Measurements from ENCODE around the gene ENPP7. TPM values are rescaled to one million over a fixed set of nuclear protein-coding genes. Genes with fewer than 3 reads are reported as not detected.
"Not testable (repeated sequence)": the region's sequence is repeated elsewhere in the genome, so short reads cannot be mapped to it uniquely, and the experiment has no call there.

ENPP7 gene
- total RNA-seq, 1 experiment from 2014 or later: not detected

DNA sequence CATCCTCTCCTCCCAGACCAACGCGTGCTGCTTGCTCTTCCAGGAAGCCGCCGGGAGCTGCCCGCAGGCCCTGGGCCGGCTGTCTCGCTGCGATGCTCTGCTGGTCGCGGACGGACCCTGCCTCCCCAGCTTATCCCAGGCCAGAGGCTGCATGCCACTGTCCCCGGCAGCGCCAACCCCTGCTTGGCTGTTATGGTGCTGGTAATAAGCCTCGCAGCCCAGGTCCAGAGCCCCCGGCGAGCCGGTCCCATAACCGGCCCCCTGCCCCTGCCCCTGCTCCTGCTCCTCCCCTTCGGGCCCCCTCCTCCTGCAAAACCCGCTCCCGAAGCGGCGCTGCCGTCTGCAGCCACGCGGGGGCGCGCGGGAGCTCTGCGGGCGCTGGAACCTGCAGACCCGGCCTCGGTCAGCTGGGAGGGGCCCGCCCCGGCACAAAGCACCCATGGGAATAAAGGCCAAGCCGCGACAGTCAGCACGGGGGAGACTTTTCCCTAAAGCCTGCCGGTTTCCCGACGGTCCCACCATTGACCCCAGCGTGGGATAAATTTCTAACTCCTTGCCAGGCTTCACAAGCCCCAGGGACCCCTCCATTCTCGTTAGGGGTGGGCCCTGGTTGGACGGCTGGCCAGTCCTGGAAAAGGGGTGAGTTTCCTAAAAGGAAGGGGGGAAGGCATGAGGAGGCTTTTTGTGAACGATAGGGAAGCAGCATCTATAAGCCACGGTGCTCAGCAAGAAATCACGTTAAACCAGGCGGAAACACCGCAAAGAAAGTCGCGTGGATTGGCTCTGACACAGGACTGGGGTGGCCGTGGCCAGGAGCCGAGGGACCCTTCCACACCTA is 11.2 kb downstream of the ENPP7 start:
- in situ Hi-C loops (cut with HindIII; ENCODE audit: low pct_unique_long_range_greater_than_20kb, low sequenced_read_pairs): loop anchor here (10.0 kb wide), 1 partner anchor 153 kb away; no protein-coding TSS in a partner anchor
- peak; percentile 88 for DNase-seq (ENCODE audit: low read depth, low spot score)

DNA sequence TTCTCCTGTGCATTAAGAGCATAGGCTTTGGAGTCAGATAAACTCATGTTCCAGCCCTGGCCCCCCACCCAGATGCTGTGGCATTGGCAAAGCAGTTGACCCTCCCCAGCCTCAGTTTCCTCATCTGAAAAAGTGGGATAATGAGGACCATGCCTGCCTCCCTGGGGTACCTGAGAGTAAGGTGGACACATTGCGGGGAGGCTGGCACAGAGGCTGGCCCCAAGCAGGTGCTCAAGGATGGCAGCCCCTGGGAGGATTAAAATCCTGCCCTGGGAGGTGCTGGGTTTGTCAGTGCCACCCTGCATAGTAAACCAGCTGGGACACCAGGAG is 11.8 kb downstream of the ENPP7 start:
- DNase-seq (ENCODE audit: low read depth, low spot score): no peak
- in situ Hi-C loops (cut with HindIII; ENCODE audit: low pct_unique_long_range_greater_than_20kb, low sequenced_read_pairs): loop anchor here (10.0 kb wide), 1 partner anchor 152 kb away; no protein-coding TSS in a partner anchor

DNA sequence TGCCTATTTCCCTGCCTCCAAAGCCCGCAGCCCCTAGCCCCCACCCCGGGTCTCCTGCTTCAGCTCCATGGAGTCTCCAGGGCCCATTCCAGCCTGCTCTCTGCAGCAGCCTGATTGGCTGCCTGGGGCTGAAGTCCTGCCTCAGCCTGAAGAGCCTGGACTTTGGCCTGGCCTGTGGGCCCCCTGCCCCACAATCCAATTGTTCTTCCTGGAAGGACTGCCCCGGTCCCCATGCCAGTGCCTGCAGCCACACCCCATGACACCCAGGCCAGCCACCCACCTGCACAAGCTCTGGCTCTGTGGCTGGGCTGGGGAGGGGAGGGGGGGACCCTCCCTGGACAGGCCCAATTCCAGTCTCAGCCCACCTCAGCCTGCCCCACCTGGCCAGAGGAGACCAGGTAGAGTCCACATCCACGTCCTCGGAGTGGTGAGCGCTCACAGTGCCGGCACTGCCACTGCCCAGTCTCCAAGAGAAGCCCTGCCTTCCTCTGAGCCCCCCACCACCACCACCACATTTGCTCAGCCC is 12.3 kb downstream of the ENPP7 start:
- DNase-seq (ENCODE audit: low read depth, low spot score): no peak
- in situ Hi-C loops (cut with HindIII; ENCODE audit: low pct_unique_long_range_greater_than_20kb, low sequenced_read_pairs): loop anchor here (10.0 kb wide), 1 partner anchor 152 kb away; no protein-coding TSS in a partner anchor

DNA sequence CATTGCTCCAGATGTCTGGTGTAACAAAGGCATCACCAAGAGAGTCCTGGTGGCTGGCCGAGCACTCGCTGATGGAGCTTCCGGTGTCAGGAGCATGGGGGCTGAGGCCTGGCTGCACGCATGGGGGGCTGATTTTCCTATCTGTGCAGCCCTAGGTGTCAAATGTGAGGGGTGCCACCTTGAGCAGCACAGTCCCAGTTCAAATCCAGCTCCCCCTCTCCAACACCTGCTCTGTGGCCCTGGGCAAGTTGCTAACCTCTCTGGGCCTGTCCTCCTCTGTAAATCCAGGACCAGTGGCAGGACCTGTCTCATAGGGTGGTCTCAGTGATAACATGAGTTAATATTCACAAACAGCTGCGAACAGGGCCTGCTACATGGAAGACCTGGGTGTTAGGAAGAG is 12.9 kb downstream of the ENPP7 start:
- DNase-seq (ENCODE audit: low read depth, low spot score): no peak
- in situ Hi-C loops (cut with HindIII; ENCODE audit: low pct_unique_long_range_greater_than_20kb, low sequenced_read_pairs): loop anchor here (10.0 kb wide), 1 partner anchor 151 kb away; no protein-coding TSS in a partner anchor

DNA sequence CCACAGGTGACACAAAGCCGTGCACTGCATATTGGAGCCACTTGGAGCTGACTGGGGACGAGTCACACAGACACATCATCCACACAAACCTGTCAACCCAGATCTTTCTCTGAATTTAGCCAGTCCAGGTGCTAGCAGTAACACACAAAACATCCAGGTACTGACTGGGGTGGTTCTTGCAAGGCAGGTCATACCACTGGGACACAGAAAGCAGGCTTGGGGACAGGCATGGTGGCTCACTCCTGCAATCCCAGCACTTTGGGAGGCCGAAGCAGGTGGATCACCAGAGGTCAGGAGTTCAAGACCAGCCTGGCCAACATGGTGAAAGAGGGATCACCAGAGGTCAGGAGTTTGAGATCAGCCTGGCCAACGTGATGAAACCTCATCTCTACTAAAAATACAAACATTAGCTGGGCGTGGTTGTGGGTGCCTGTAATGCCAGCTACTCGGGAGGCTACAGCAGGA is 14.9 kb downstream of the ENPP7 start:
- in situ Hi-C loops (cut with HindIII; ENCODE audit: low pct_unique_long_range_greater_than_20kb, low sequenced_read_pairs): loop anchor here (10.0 kb wide), 1 partner anchor 149 kb away; no protein-coding TSS in a partner anchor
- DNase-seq (ENCODE audit: low read depth, low spot score): no peak

DNA sequence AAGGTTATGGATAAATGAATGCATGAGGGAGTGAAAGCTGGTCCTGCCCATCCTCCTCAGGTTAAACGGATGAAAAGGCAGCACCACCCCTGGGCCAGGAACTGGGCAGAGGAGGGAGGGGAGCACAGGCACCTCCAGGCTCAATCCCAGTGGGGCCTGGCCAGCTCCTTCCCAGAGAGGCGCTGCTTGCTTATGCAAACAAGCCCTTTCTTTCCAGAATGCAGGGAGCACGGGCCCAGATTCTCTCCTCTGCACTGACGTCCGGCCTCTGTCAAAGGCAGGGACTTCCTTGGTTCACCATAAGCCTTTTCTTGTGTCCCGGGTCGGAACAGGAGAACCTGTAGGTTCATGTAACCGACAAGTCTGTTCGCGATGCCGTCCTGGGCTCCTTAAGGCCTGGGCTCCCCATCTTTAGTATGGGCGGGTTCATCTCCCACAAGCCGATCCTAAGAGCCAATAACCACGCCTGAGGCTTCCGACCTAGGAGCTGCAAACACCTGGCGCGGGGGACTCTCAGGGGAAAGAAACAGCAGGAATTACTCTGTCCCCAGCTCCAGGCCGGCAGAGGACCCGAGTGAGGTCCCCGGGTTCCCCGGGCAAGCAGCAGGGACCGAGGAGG is 16.3 kb downstream of the ENPP7 start:
- DNase-seq (ENCODE audit: low read depth, low spot score): no peak
- in situ Hi-C loops (cut with HindIII; ENCODE audit: low pct_unique_long_range_greater_than_20kb, low sequenced_read_pairs): loop anchor here (10.0 kb wide), 1 partner anchor 148 kb away; no protein-coding TSS in a partner anchor

DNA sequence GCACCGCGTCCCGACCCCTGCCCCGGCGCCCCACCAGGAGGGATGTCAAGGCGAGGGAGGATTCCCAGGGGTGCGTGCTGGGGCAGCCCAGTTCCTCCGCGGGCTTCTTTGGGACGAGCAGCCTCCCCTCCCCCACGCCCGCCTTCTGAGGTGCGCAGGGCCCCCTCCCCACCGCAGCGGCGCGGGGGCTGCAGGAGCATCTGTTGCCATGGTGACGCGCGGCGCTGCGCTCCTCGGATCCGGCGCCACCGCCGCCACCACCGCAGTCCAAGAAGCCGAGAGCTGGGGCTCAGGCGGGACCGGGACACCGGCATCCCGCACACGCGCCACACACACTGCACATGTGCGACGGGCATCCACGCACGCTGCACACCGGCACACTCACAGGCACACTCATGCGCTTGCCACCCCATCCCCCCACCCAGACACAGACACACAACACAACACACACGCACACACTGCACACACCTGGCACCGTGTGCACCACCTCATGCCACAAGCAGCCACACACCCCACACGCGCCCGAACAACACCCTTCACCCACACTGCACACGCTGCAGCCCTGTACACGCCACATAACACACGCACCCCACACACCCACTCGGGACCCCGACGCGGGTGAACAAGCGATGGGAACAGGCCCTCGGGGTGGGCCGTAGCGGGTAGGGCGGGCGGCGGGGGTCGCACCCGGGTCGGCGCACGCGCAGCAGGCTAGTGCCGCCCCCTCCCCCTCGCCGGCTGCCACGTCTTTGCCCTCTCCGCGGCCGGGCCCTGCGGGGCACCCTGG is 17.0 kb downstream of the ENPP7 start:
- DNase-seq (ENCODE audit: low read depth, low spot score): no peak
- in situ Hi-C loops (cut with HindIII; ENCODE audit: low pct_unique_long_range_greater_than_20kb, low sequenced_read_pairs): loop anchor here (10.0 kb wide), 1 partner anchor 147 kb away; no protein-coding TSS in a partner anchor

DNA sequence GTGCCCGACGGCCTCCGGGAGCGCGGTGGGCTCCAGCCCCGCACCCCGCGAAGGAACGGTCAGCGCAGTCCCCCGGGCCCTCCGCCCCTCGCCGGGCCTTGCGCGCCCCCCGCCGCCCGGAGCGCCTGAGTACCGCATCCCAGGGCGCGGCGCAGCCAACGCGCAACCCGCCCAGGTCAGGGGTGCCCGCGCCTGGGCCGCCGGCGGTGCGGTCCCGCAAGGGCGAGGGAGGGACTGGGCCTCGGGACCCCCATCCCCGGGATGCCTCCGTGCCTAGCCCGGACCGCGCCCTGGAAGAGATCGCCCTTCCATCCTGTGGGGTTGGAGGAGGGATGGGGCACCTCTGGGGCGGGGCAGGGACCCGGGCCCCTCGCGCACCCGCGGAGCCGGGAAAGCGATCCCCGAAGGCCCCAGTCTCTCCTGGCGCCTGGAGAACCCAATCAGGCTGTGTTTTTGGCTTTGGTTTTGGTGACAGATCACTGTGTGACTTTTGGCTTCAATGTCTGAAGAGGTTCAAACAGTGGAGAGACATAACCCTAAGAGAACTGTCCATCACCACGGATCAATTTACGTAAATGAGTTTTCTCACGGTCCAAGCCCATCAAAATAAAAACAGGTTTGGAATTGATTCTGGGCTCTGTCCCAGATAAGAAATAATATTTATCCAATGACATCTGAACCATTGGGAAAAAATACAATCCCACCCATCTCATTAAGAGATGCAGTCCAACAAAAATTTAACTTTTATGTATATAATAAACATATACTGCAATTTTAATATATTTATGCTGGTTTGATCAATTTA is 17.8 kb downstream of the ENPP7 start:
- DNase-seq (ENCODE audit: low read depth, low spot score): no peak
- in situ Hi-C loops (cut with HindIII; ENCODE audit: low pct_unique_long_range_greater_than_20kb, low sequenced_read_pairs): loop anchor here (10.0 kb wide), 1 partner anchor 146 kb away; no protein-coding TSS in a partner anchor

DNA sequence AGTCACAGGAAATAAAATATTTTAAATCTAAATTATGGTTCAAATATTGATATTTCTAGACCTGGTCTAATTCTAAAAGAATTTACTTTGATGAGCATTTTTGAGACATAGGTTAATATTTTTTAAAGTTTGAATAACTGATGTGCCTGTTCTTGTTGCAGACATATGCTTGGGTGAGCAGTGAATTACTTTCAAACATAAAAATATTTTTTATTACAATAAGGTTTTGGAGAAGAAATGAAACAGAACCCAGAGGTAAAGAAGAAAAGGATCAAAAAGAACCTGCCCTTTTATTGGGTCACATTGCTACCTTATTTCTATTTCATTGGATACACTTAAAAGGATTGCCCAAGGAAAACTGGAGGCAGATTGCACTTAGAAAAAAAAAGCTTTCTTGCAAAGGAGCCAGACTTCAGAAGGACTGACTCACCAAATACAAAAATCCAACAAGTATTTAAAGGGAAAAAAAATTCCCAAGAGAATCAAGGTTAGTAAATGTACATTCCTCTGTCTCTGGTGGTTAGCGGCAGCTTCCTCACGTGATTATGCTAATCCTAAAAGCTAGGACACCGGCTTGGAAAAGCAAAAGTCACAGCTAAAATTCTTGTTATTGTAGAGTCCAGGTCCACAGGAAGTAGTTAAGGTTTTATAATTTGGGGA is 18.5 kb downstream of the ENPP7 start:
- in situ Hi-C loops (cut with HindIII; ENCODE audit: low pct_unique_long_range_greater_than_20kb, low sequenced_read_pairs): loop anchor here (10.0 kb wide), 1 partner anchor 146 kb away; no protein-coding TSS in a partner anchor
- peak; percentile 44 for DNase-seq (ENCODE audit: low read depth, low spot score)

DNA sequence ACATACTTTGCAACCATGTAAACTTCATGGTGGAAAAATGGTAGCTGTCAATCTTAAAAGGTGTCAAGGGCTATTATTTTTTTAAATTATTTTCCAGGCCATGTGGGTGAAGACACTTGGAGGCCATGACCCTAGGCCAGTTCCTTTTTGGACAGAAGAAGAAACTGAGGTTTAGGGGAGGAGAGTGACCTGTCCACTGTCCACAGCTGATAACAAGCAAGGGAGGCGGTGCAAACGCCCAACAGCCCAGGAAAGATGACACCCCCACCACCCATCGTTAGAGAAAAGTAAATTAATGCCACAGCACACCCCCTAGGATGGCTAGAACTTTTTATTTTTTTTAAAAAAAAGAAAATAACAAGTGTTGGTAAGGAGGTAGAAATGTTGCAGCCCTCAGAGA is 19.2 kb downstream of the ENPP7 start:
- no peak for DNase-seq (ENCODE audit: low read depth, low spot score)
- in situ Hi-C loops (cut with HindIII; ENCODE audit: low pct_unique_long_range_greater_than_20kb, low sequenced_read_pairs): loop anchor here (10.0 kb wide), 1 partner anchor 145 kb away; no protein-coding TSS in a partner anchor

DNA sequence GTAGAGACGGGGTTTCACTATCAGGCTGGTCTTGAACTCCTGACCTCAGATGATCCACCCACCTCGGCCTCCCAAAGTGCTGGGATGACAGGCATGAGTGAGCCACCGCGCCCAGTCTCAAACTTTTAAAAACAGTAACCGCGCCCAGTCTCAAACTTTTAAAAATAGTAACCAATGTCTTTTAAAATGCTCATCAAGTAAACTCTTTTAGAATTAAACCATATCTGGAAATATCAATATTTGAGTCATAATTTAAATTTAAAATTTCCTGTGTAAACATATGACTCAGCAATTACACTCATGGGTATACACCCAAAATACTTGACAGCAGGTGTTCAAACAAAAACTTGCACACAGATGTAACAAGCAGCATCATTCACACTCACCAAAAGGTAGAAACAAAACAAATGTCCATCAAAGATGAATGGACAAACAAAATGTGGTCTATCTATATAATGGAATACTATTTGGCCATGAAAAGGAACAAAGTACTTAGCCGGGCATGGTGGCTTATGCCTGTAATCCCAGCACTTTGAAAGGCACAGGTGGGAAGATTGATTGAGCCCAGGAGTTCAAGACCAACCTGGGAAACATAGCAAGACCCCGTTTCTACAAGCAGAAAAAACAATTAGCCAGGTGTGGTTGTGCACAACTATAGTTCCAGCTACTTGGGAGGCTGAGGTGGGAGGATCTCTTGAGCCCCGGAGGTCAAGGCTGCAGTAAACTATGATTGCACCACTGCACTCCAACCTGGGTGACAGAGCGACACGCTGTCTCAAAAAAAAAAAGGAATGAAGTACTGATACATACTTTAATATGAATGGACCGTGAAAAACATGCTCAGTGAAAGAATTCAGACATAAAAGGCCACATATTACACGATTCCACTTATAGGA is 20.2 kb downstream of the ENPP7 start:
- DNase-seq (ENCODE audit: low read depth, low spot score): no peak
- in situ Hi-C loops (cut with HindIII; ENCODE audit: low pct_unique_long_range_greater_than_20kb, low sequenced_read_pairs): no loop called here

DNA sequence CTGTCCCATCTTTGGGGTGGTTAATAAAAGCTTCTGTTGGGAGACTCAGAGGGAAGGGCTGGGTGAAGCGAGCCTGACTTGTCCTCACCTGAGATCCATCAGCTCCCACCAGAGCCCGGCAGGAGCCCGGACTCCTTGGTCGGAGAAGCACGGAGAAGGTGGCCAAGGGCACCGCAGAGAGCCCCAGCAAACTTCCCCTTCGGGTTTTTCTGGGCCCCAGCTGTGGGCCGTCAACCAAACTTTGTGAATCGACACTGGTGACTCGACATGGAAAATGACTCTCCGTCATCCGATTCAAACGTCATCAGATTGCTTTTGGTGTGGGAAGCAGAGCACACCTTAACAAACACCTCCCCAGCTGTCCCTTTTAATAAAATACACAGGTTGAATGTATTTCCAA is 21.4 kb downstream of the ENPP7 start:
- in situ Hi-C loops (cut with HindIII; ENCODE audit: low pct_unique_long_range_greater_than_20kb, low sequenced_read_pairs): no loop called here
- no peak for DNase-seq (ENCODE audit: low read depth, low spot score)

DNA sequence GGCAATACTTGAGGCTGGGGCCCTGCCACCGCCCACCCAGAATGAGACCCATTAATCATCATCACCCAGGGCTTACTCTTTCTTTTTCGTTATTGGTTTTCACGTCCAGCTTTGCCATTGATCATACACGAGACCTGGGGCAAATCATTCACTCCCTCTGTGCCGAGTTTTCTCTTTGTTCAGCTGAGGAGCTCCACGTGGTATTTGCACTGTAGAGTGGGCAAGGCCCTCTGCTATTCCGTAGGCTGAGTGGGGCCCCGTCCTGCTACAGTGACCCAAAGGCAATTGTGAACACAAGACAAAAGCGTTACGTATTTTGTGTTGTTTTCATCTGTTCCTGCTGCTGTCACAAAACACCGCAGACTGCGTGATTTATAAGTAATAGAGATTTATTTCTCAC is 23.6 kb downstream of the ENPP7 start:
- in situ Hi-C loops (cut with HindIII; ENCODE audit: low pct_unique_long_range_greater_than_20kb, low sequenced_read_pairs): no loop called here
- DNase-seq (ENCODE audit: low read depth, low spot score): no peak

DNA sequence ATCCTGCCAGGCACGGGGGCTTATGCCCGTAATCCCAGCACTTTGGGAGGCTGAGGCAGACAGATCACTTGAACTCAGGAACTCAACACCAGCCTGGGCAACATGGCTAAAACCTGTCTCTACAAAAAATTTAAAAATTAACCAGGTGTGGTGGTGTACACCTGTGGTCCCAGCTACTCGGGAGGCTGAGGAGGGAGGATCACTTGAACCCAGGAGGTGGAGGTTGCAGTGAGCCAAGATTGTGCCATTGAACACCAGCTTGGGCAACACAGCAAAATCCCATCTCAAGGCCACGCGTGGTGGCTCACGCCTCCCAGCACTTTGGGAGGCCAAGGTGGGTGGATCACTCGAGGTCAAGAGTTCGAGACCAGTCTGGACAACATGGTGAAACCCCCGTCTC is 24.2 kb downstream of the ENPP7 start:
- DNase-seq (ENCODE audit: low read depth, low spot score); in situ Hi-C loops (cut with HindIII; ENCODE audit: low pct_unique_long_range_greater_than_20kb, low sequenced_read_pairs): not testable (repeated sequence)

DNA sequence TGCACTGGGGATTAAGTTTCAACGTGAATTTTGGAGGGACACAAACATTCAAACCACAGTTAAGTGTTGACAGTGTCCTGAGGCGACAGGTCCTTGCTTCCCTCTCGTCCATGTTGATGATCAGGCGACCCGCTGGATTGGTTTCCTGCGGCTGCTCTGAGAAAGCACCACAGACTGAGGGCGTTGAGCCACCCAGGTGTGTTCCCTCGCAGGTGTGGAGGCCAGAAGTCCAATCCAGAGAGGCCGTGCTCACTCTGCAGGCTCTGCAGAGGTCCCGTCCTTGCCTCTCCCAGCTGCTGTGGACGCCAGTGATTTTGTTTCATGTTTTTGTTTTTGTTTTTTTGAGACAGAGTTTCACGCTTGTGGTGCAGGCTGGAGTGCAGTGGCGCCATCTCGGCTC is 24.8 kb downstream of the ENPP7 start:
- in situ Hi-C loops (cut with HindIII; ENCODE audit: low pct_unique_long_range_greater_than_20kb, low sequenced_read_pairs): no loop called here
- DNase-seq (ENCODE audit: low read depth, low spot score): no peak
